Loucy (cell line): ENCODE results near the gene GRHL3.

Source experiments
- H2AFZ ChIP-seq: fragments of 200-600 bp; sonication (generic); 2 replicates; pipeline ENCODE4 v1.6.0; 2016; ENCODE audit warnings: antibody characterized with exemption, mild to moderate bottlenecking, low read length, moderate library complexity
- H3F3A ChIP-seq: fragments of 200-600 bp; 2 replicates; pipeline ENCODE4 v1.6.0; 2016; ENCODE audit warnings: antibody characterized with exemption, low read depth, mild to moderate bottlenecking
- H3K27me3 ChIP-seq: fragments of 200-600 bp; sonication (generic); 2 replicates; pipeline ENCODE4 v1.6.1; 2014; ENCODE audit warnings: low read length, mild to moderate bottlenecking; ENCODE audit not compliant: insufficient read depth, poor library complexity, severe bottlenecking
- H3K36me3 ChIP-seq: fragments of 200-600 bp; sonication (generic); 2 replicates; pipeline ENCODE4 v1.6.1; 2016; ENCODE audit warnings: low read length; ENCODE audit not compliant: insufficient read depth
- H3K4me1 ChIP-seq: fragments of 200-600 bp; sonication (generic); 2 replicates; pipeline ENCODE4 v1.5.1; 2014; ENCODE audit warnings: low read length, mild to moderate bottlenecking; ENCODE audit not compliant: insufficient read depth, poor library complexity, severe bottlenecking
- H3K4me2 ChIP-seq: fragments of 200-600 bp; sonication (generic); 2 replicates; pipeline ENCODE4 v1.6.0; 2014; ENCODE audit warnings: antibody characterized with exemption, low read length, low read depth, mild to moderate bottlenecking; ENCODE audit not compliant: poor library complexity, severe bottlenecking
- H3K4me3 ChIP-seq: fragments of 200-600 bp; sonication (generic); 2 replicates; pipeline ENCODE4 v1.5.1; 2014; ENCODE audit warnings: low read length, mild to moderate bottlenecking, mixed read lengths; ENCODE audit not compliant: poor library complexity, severe bottlenecking
- H3K79me2 ChIP-seq: fragments of 200-600 bp; sonication (generic); 2 replicates; pipeline ENCODE4 v1.6.1; 2014; ENCODE audit warnings: low read length; ENCODE audit not compliant: insufficient read depth
- H3K9ac ChIP-seq: fragments of 200-600 bp; sonication (generic); 2 replicates; pipeline ENCODE4 v1.6.0; 2014; ENCODE audit warnings: mild to moderate bottlenecking, low read depth, low read length, moderate library complexity; ENCODE audit not compliant: poor library complexity, severe bottlenecking
- H3K9me2 ChIP-seq: fragments of 200-600 bp; sonication (generic); replicated peaks from 2 replicates; pipeline ENCODE4 v1.6.1; 2016; ENCODE audit warnings: low read depth, low read length, mixed read lengths
- H3K9me3 ChIP-seq: fragments of 200-600 bp; sonication (generic); 2 replicates; pipeline ENCODE4 v1.6.1; 2014; ENCODE audit warnings: mild to moderate bottlenecking, antibody characterized with exemption, low read length, low read depth; ENCODE audit not compliant: insufficient read depth
- H4K20me1 ChIP-seq: fragments of 200-600 bp; sonication (generic); 2 replicates; pipeline ENCODE4 v1.6.0; 2014; ENCODE audit warnings: antibody characterized with exemption, low read length, mild to moderate bottlenecking; ENCODE audit not compliant: insufficient read depth, poor library complexity, severe bottlenecking
- CTCF ChIP-seq: fragments of 200-600 bp; sonication (generic); conservative IDR thresholded peaks from 2 replicates; pipeline ENCODE4 v1.5.1; 2014; ENCODE audit warnings: mild to moderate bottlenecking, antibody characterized with exemption, low read length
- EZH2phosphoT487 ChIP-seq: fragments of 200-600 bp; IDR thresholded peaks from 2 replicates; pipeline ENCODE4 v1.6.1; 2018; ENCODE audit warnings: antibody characterized with exemption, mild to moderate bottlenecking, moderate library complexity, borderline replicate concordance

GRHL3 gene

GRCh38 chr1:24318615-24319311 is 394 bp upstream of the GRHL3 start:
- Histone ChIP-seq H3K4me3 (peak overlapping the region; percentile 18), H2AFZ (no peak overlapping the region), H3K4me1 (peaks cover 58% of the 10 kb centered on the region), H3K9me3 (no peaks in the 10 kb centered on the region), H3F3A (peaks cover 7% of the 10 kb centered on the region; the same call in 1 of the 2 replicates), H3K79me2 (no peaks in the 10 kb centered on the region), H3K27me3 (no peaks in the 10 kb centered on the region), H3K9ac (peak overlapping the region; percentile 17), H3K4me2 (peak overlapping the region; percentile 56), H3K9me2 (no peaks in the 10 kb centered on the region), H3K36me3 (no peaks in the 10 kb centered on the region), H4K20me1 (no peaks in the 10 kb centered on the region)
- TF ChIP-seq CTCF, result no peak

- H3K4me3 ChIP-seq, result no peak overlapping the region
- no peaks in the 10 kb centered on the region for H4K20me1 ChIP-seq
- TF ChIP-seq EZH2phosphoT487, result no peak
- no peak for TF ChIP-seq CTCF
- no peaks in the 10 kb centered on the region for H3K9me2 ChIP-seq
- H3K79me2 ChIP-seq, result no peaks in the 10 kb centered on the region
- peak overlapping the region; percentile 90 for H3K4me2 ChIP-seq
- H3F3A ChIP-seq, result peaks cover 7% of the 10 kb centered on the region; the same call in 1 of the 2 replicates
- H3K9ac ChIP-seq, result no peak overlapping the region
- H3K36me3 ChIP-seq, result no peaks in the 10 kb centered on the region
- H2AFZ ChIP-seq, result no peak overlapping the region
- no peaks in the 10 kb centered on the region for H3K9me3 ChIP-seq
- no peaks in the 10 kb centered on the region for H3K27me3 ChIP-seq
- peaks cover 61% of the 10 kb centered on the region for H3K4me1 ChIP-seq
Measured at GRCh38 chr1:24319962-24320361, 805 bp downstream of the GRHL3 start.

GRCh38 chr1:24321126-24321525 is 2.0 kb downstream of the GRHL3 start:
- peak overlapping the region; percentile 72 for H3K4me3 ChIP-seq
- peaks cover 7% of the 10 kb centered on the region; the same call in 1 of the 2 replicates for H3F3A ChIP-seq
- TF ChIP-seq EZH2phosphoT487 (no peak), CTCF (peak; percentile 53)
- H3K9ac ChIP-seq, result peak overlapping the region; percentile 84
- no peaks in the 10 kb centered on the region for H3K9me3 ChIP-seq
- no peaks in the 10 kb centered on the region for H3K27me3 ChIP-seq
- peak overlapping the region; percentile 90 for H3K4me2 ChIP-seq
- H3K36me3 ChIP-seq, result no peaks in the 10 kb centered on the region
- no peaks in the 10 kb centered on the region for H4K20me1 ChIP-seq
- peak overlapping the region; percentile 64; the same call in 1 of the 2 replicates for H2AFZ ChIP-seq
- H3K79me2 ChIP-seq, result no peaks in the 10 kb centered on the region
- peaks cover 68% of the 10 kb centered on the region for H3K4me1 ChIP-seq
- no peaks in the 10 kb centered on the region for H3K9me2 ChIP-seq
